GM18873 (cell line): Measurements from ENCODE around the gene PDE6H.

Experiments
- ATAC-seq: cut with Tn5 transposase; IDR thresholded peaks from one replicate; pipeline ENCODE4 v1.9.1; 2021; ENCODE audit warnings: mild to moderate bottlenecking, moderate library complexity, moderate number of reproducible peaks; ENCODE audit not compliant: unreplicated experiment, low FRiP score

PDE6H gene

DNA sequence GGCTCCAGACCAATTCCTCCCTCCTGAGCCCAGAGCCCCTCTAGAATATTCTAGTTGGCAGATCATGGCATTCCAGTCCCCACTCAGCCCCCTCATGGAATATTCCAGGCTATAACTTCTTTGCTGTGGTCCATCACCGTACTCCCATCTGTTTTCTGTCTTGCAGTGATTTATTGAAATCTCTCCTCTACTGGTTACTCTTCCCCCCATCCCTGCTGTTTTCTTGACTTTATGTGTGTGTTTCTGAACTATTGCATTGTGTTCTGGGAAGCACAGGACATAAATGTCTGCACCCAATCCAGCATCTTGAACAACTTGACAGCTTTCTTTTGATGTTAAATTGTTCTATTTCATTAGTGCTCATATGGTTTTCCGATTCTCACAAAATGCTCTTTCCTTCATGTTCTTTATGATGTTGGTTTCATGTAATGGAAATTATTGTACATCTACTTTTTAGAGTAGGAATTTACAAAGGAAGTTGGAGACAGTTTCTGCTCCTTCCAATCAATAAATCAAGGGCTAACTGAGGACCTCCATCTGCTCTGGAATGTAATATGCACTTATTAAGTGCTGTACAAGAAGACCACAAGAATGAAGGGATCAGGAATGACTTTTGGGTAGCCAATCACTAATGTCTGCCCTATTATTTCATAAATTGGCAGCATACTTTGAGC lies 26.3 kb downstream of the PDE6H start:
- no peak for ATAC-seq

DNA sequence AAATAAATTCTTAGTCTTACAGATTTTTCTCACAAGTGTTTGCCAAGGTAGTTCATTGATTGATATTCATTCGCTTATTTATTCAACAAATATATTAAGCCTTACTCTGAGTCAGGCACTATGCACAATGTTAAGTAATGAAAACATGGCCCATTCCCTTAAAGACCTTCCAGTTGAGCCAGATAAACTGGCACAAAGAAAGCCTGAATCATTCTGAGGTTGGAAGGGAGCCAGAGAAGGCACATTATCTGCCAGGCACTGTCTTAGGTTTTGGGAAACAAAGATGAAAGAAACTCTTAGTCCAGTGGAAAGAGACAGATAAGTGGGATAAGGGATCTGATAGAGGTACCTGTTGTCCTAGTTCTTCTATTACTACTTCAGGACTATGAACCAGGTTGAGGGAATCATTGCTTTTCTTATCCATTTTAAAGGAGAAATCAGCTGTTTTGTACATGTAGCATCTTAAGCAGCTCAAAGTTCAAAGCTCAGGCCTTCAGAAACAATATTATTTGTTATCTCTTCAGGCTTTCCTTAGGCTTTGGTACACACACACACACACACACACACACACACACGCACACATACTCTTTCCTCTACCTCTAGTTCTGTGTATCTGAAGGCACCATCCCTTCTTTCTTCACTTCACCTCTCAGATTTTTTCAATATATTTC lies 27.0 kb downstream of the PDE6H start:
- no peak for ATAC-seq

DNA sequence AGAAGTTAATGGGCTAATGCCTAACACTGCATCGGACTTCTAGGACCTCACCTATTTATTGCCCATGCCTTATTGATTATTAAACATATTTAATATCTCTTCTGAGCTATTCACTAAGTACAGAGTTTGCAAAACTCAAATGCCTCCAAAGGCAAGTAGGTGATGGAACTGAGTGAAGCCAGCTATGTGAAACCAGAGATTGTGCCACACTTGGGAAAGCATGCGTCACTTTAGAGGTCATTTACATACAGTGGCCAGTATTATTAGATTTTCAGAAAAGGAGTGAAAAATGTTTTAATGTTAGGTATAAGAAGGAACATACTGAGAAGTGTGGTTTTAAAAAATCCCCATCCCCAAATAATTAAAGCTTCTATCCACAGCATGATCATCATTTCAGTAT lies 27.7 kb downstream of the PDE6H start:
- ATAC-seq, result no peak

DNA sequence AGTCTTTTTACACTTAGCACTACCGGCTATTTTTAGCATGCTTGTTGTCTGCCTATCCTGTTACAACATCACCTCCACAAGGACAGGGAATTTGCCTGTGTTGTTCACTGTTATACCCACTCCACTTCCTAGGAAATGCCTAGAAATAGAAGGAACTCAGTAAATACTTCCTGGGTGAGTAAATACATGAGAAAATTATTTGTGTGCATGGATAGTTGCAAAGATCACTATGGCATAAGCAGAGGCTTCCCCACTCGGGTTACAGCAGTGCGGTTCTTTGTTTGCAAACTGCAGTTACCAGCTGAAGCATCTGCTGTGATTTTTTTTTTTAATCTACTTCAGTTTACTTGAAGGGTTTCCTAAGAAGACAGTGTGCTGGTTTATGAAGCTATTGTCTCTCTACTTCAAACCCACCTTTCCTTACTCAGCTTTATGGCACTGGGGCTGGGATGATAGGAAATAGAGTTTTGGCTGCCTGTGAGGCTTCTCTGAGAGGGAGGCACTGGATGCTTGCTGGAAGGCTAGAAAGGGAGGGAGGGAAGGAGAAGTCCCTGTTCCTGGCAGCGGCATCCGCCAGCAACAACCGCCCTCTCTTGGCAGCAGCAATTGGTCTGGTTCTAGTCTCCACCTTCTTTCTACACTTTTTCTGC lies 29.0 kb downstream of the PDE6H start:
- no peak for ATAC-seq

DNA sequence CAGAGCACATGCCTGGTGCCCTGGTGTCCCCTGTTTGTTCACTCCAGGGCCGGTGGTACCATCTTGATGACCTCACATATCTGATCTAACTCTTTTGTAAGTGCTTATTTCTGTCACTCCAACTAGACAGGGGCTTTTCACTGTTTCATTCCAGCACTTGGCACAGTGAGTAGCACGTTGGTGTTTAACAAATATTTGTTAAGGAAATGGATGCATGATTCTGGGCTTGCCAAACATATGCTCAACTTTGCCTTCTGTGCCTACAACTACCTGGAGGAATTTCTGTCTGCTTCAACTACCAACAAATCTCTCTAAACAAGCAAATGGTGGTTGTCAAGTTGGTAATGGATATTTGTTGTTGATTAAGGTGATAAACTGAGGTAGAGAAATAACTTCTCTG lies 31.6 kb downstream of the PDE6H start:
- no peak for ATAC-seq

DNA sequence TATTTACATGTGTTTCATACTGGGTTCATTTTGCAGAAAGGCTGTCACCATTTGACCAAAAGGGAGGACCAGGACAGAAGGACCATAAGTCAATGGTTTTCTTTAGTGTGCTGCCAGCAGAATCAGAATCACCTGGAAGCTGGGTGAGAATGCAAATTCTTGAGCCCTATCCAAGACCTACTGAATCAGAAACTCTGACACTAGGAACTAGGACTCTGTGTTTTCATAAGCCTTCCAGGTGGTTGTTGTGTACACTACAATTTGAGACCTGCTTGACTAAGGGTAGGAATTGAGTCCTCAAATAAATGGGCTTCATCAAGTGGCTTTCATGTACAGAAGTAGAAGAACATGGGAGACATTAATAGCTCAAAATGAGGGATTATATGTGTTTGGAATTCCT lies 32.2 kb downstream of the PDE6H start:
- ATAC-seq, result no peak

DNA sequence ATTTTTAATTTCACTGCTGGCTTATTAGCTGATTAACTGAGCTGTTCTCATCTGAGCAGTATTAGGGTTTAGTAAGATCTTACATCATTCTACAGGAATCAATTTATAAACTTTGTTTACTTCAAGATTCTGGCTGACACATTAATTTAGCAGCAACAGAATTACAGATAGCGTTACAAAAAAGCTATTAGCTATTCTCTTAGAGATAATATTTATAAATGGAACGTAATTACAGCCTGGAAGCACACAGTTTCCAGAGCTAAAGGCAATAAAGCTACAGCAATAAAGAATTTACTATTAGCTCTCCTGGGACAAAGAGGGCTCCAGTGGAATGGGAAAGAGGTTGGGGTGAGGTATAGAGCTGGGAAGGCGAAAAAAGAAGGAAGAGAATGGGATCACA lies 34.7 kb downstream of the PDE6H start:
- ATAC-seq, result no peak

DNA sequence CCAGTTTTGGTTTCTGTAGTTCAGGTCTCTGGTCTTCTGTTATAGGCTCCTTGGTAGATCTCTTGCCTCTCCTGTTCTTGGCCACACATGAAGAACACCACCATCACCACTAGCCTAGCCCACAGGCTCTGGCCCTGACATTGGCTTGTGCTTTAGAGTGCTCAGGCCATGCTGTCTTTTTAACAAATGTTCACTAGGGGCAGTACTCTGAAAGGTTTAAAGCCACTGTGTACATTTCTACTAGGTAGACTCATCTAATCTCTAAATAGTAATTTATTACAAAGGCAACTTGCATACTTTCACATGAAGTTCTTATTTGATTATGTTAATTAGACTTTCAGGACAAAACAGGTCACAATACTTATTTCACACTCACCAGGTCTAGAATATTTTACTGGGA lies 38.3 kb downstream of the PDE6H start:
- ATAC-seq, result no peak

DNA sequence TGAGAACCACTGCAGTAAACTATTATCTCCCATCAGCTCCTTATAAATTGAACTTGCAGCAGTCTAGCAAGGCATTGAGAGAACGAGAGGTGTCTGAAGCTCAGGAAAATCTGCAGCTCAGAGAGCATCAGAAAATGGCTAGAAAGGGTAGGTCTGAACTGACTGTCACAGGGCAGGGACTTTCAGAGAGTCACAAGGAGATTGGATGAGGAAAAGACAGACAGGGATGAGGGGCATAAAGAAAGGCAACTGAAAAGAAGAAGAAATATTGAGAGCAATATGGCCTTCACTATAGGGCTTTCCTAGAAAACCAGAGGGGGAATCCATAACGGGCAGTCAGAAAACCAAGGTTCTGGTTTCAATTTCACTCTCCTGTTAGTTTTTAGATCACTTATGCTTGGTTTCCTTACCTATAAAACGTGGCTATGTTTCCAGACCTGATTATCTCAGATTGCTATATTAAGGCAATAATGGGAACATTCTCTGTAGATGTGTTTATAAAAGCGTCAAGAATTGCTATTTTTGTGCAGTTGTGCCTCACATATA lies 40.9 kb downstream of the PDE6H start:
- no peak for ATAC-seq

DNA sequence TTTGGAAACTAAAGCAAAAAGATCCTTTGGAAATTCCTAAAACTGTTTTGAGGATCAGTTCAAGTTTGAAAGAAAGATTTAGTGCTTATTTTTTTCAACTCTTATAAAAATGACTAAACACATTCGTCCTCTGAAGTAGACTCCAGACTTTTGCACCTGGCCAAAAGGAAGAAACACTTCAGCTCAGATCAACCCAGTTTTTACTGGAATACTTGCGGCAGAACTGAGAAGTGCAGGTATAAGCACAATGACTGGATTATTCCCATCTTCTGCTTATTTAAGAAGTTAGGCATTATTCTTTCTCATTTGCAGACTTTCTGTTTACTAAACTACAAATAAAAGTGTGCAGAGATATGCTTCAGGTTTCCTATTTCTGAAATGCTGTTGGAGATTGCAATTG lies 41.9 kb downstream of the PDE6H start:
- ATAC-seq, result no peak

DNA sequence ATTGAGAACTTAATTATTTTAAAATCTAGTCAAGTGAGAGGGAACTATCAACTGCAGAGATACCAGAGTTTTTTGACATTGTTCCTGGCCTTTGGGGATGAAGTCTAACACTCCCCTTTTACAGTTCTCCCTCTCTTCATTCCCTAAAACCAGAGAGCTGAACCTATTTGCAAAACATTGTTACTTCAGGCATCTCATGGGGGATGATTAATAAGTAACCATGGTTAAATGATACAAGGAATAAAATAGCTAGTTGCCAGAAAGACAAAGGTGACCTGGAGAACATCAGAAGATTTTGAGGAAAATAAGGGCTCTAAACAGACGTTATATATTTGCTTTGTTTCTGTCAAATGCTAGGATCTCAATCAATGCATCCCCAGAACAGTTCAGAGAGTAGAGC lies 42.3 kb downstream of the PDE6H start:
- no peak for ATAC-seq

DNA sequence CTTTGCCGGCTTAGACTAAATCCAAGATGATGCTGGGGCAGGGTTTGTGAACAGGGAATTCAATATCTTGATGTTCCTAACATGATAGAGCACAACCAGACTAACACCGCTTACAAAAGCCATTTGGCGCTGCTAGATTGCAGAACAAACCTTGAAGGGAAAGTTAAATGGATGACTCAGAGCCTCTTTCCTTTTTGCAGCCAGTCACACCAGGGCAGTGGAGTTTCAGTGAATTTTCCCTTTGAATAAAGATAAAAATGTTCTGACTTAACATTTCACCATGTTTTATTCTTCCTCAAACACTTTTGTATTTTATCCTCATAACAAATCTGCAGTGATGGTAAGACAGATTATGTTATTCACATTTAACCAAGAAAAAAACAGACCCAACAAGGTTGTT lies 47.3 kb downstream of the PDE6H start:
- ATAC-seq, result no peak
